Stomach (tissue), 9 donors: ENCODE results near the gene ITGB7. TPM values are rescaled to one million over a fixed set of nuclear protein-coding genes. Genes with fewer than 3 reads are reported as not detected.
A peak's percentile ranks its signal among the peaks of the same experiment; 100 is the strongest.

ENCODE experiments used
- DNase-seq, 2 donors: peaks; one replicate each; pipeline versions ENCODE4 v3.0.0 to v3.0.0-alpha.2; 2013 to 2019
- H3K27ac ChIP-seq, 5 donors: fragments of 200-600 bp in 4 of 5; sonication (generic) in 4 of 5; one replicate each; pipeline ENCODE4 v1.5.1; 2013 to 2019; ENCODE audit warnings: mild to moderate bottlenecking in 1 of 5, moderate library complexity in 1 of 5
- H3K27me3 ChIP-seq, 3 donors: fragments of 200-600 bp; sonication (generic); one replicate each; pipeline ENCODE4 v1.5.1; 2017 to 2019; ENCODE audit warnings: mixed run types in 1 of 3
- H3K36me3 ChIP-seq, 4 donors: fragments of 200-600 bp; sonication (generic); 1 replicate in 3 of 4; 2 replicates in 1 of 4; pipeline ENCODE4 v1.5.1; 2016 to 2019
- H3K4me1 ChIP-seq, 4 donors: fragments of 200-600 bp; sonication (generic); one replicate each; pipeline ENCODE4 v1.5.1; 2016 to 2019
- H3K4me3 ChIP-seq, 4 donors: fragments of 200-600 bp; sonication (generic) in 3 of 4; one replicate each; pipeline ENCODE4 v1.5.1; 2016 to 2019; ENCODE audit warnings: mild to moderate bottlenecking in 1 of 4
- H3K9me3 ChIP-seq, 4 donors: fragments of 200-600 bp; sonication (generic); one replicate each; pipeline ENCODE4 v1.5.1; 2016 to 2019
- CTCF ChIP-seq, 7 experiments: fragments of 450-650 bp in 4 of 7; fragments of 200-600 bp in 3 of 7; sonication (generic) in 3 of 7; IDR thresholded peaks; one replicate each; pipeline ENCODE4 v1.5.1; 2016 to 2019; ENCODE audit warnings: antibody characterized with exemption in 7 of 7, control low read depth in 2 of 7, mild to moderate bottlenecking in 1 of 7
- EP300 ChIP-seq: sonication (generic); formaldehyde crosslinking; IDR thresholded peaks from one replicate; pipeline ENCODE4 v1.6.1; 2017; ENCODE audit warnings: antibody characterized with exemption
- POLR2A ChIP-seq, 4 donors: fragments of 450-650 bp; IDR thresholded peaks; one replicate each; pipeline ENCODE4 v1.6.1; 2016; ENCODE audit warnings: antibody characterized with exemption in 4 of 4, control low read depth in 2 of 4, mild to moderate bottlenecking in 1 of 4, moderate library complexity in 1 of 4
- POLR2AphosphoS5 ChIP-seq, 3 donors: sonication (generic); formaldehyde crosslinking; IDR thresholded peaks; one replicate each; pipeline ENCODE4 v1.6.1; 2016; ENCODE audit warnings: antibody characterized with exemption in 3 of 3
- WGBS, 5 donors: extraction: QIAGEN DNeasy Blood & Tissue Kit in 3 of 5; methylation state at CpG; one replicate each; pipeline versions ENCODE4 v1.1.5 to v1.1.7; 2013 to 2018; 5-methylcytosine and 5-hydroxymethylcytosine counted together
- intact Hi-C: fragments of 100-400 bp; cut with DNase I; formaldehyde crosslinking; loops from one replicate; pipeline ENCODE4 v1.15.1; 2023; ENCODE audit warnings: low total_unique reads
- polyA plus RNA-seq, 3 donors: library from polyadenylated mRNA; stranded (reverse); fragments of 200-250 nt; gene quantifications; one replicate each; pipeline ENCODE4 v1.2.3, GENCODE V29; 2013
- total RNA-seq, 5 donors: library from RNA; depleted of rRNA; stranded (reverse); fragments of >200 nt; gene quantifications; one replicate each; pipeline versions ENCODE4 v1.1.0 to v1.2.3, GENCODE V29; 2014 to 2016
- donor health status: healthy with polysubstance abuse.
- donor health status: Bipolar disorder and iron deficiency.
- donor health status: healthy.

Gene ITGB7
- total and polyA plus RNA-seq, 8 donors = 0.56 to 29.5 (median 4.2) TPM; not detected in 2

DNA sequence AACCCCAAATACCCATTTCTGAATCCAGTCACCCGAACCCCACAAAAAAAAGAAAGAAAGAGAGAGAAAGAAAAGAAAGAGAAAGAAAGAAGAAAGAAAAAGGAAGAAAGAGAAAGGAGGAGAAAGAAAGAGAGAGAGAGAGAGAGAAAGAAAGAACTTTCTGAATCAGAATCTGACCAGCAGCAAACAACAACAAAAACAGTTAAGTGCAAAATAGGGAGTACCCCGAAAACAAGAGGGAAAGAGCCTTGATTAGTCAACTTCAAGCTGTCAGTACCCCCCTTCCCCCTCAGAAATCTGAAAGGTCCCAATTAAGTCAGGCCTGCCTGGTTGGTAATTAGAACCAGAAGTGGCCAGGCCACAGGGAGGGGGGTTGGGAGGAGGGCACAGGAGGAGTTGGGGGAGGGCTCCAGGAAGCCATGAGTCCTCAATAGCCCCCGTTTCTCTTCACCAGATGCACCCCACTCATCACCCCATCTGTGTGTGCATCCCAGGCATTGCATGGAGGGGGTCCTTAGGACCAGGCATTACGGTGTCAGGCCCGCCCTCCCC, 15.2 kb upstream of the ITGB7 start:
- intact Hi-C loops = no loop called here
- Histone ChIP-seq H3K4me3 (peak overlapping the region; percentile 63 to 88 (median 83)), H3K27me3 (no peaks in the 10 kb centered on the region), H3K36me3 (peaks cover 1 to 14% (median 8%) of the 10 kb centered on the region in 4 donors), H3K27ac (peak overlapping the region; percentile 96 to 99 (median 99)), H3K9me3 (no peaks in the 10 kb centered on the region), H3K4me1 (peaks cover 57 to 85% (median 77%) of the 10 kb centered on the region in 4 donors)
- no peak for DNase-seq
- TF ChIP-seq CTCF (IDR thresholded peaks at IDR 0.05) (no peak), POLR2AphosphoS5 (IDR thresholded peaks at IDR 0.05) (no peak), POLR2A (IDR thresholded peaks at IDR 0.05) (no peak), EP300 (no peak)
- WGBS, 5 donors = 41 to 46% (median 43%) methylated on average over 5 of the region's 5 CpGs

- TF ChIP-seq CTCF (IDR thresholded peaks at IDR 0.05) (peak in 1 of 7 experiments; percentile 28), EP300 (no peak), POLR2A (IDR thresholded peaks at IDR 0.05) (no peak), POLR2AphosphoS5 (IDR thresholded peaks at IDR 0.05) (peak in 2 of 3 donors; percentile 3 to 67)
- H3K36me3 ChIP-seq = peaks cover 0 to 6% (median 0%) of the 10 kb centered on the region in 4 donors
- no peaks in the 10 kb centered on the region for H3K9me3 ChIP-seq
- H3K27me3 ChIP-seq = no peaks in the 10 kb centered on the region
- peak overlapping the region; percentile 63 to 88 (median 83) for H3K4me3 ChIP-seq
- intact Hi-C loops = no loop called here
- peak; percentile 80 to 94 for DNase-seq
- WGBS, 5 donors = 0 to 2% (median 1%) methylated on average over 32 to 72 of the region's 72 CpGs
- H3K27ac ChIP-seq = peak overlapping the region; percentile 96 to 99 (median 99)
- peaks cover 65 to 90% (median 85%) of the 10 kb centered on the region in 4 donors for H3K4me1 ChIP-seq
These were observed 14.4 kb upstream of the ITGB7 start for GRCh38 chr12:53221203-53222080.

GRCh38 chr12:53220694-53221202, 13.7 kb upstream of the ITGB7 start:
- DNase-seq = peak; percentile 89 to 98
- Histone ChIP-seq H3K27me3 (no peaks in the 10 kb centered on the region), H3K27ac (peak overlapping the region; percentile 96 to 99 (median 99)), H3K36me3 (peaks cover 0 to 2% (median 0%) of the 10 kb centered on the region in 4 donors), H3K4me3 (peak overlapping the region; percentile 63 to 88 (median 83)), H3K4me1 (peaks cover 72 to 91% (median 89%) of the 10 kb centered on the region in 4 donors), H3K9me3 (no peaks in the 10 kb centered on the region)
- 0 to 1% (median 1%) methylated on average over 35 to 42 of the region's 42 CpGs for WGBS, 5 donors
- TF ChIP-seq POLR2A (IDR thresholded peaks at IDR 0.05) (no peak), POLR2AphosphoS5 (IDR thresholded peaks at IDR 0.05) (peak; percentile 58 to 72 (median 58))
- intact Hi-C loops = no loop called here

- Histone ChIP-seq H3K4me1 (peaks cover 73 to 90% (median 87%) of the 10 kb centered on the region in 4 donors), H3K27me3 (no peaks in the 10 kb centered on the region), H3K4me3 (peak overlapping the region; percentile 63 to 88 (median 83)), H3K36me3 (peaks cover 0 to 6% (median 3%) of the 10 kb centered on the region in 4 donors), H3K9me3 (no peaks in the 10 kb centered on the region), H3K27ac (peak overlapping the region; percentile 96 to 99 (median 99))
- 0 to 1% (median 0%) methylated on average over 47 to 51 of the region's 53 CpGs for WGBS, 5 donors
- peak; percentile 72 to 93 for DNase-seq
- intact Hi-C loops = loop anchor here (10.0 kb wide), 1 partner anchor 65 kb away; no protein-coding TSS in a partner anchor
- peak in 1 of 3 donors; percentile 9 for TF ChIP-seq POLR2AphosphoS5 (IDR thresholded peaks at IDR 0.05)
- TF ChIP-seq CTCF (IDR thresholded peaks at IDR 0.05) = no peak
- no peak for TF ChIP-seq POLR2A (IDR thresholded peaks at IDR 0.05)
These were observed 13.1 kb upstream of the ITGB7 start for GRCh38 chr12:53219956-53220693.
